Neural progenitor cell (in vitro differentiated cells): ENCODE results near the gene IFITM2.

Experiments
- CTCF ChIP-seq: fragments of 200-600 bp; sonication (generic); IDR thresholded peaks from 2 replicates; pipeline ENCODE4 v1.5.1; 2017; ENCODE audit warnings: antibody characterized with exemption, mild to moderate bottlenecking
- EZH2phosphoT487 ChIP-seq: fragments of 200-600 bp; sonication (generic); IDR thresholded peaks from 2 replicates; pipeline ENCODE4 v1.6.1; 2017; ENCODE audit warnings: antibody characterized with exemption

- TF ChIP-seq CTCF (no peak), EZH2phosphoT487 (no peak)
Observed at GRCh38 chr11:331358-332060, 23.9 kb downstream of the IFITM2 start.
